GM19468 (cell line): Measurements from ENCODE around the gene GPRC5C.
"Not testable (repeated sequence)": the region's sequence is repeated elsewhere in the genome, so short reads cannot be mapped to it uniquely, and the experiment has no call there.

Experiments
- ATAC-seq: cut with Tn5 transposase; IDR thresholded peaks from one replicate; pipeline ENCODE4 v1.9.1; 2021; ENCODE audit warnings: mild to moderate bottlenecking, moderate library complexity, moderate number of reproducible peaks; ENCODE audit not compliant: unreplicated experiment; ENCODE audit errors: extremely low read depth

The GPRC5C gene

GRCh38 chr17:74465378-74466110, 33.7 kb downstream of the GPRC5C start:
- ATAC-seq, result no peak

GRCh38 chr17:74466111-74466827, 34.4 kb downstream of the GPRC5C start, which contains the start of gene CD300A:
Gene CD300A (plus strand): TSS chr17:74466634. CDS start chr17:74466704, 70 bp downstream.
- no peak for ATAC-seq

DNA sequence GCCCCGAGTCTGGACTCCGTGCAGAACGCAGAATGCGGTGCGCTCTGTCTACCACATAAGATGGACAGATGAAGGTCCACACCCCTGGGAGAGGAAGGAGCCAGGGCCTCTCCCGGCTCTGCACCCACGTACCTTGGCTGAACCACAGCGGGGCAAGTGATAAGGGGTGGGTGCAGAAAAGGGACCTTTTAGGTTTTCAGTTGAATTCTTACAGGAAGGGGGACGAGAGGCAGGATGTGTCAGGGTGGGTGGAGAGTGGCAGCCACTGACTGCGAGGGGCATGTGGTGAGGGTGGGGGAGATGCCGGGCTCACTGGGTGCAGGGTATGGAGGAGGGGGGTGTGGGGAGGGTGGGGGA, 34.9 kb downstream of the GPRC5C start:
- no peak for ATAC-seq

DNA sequence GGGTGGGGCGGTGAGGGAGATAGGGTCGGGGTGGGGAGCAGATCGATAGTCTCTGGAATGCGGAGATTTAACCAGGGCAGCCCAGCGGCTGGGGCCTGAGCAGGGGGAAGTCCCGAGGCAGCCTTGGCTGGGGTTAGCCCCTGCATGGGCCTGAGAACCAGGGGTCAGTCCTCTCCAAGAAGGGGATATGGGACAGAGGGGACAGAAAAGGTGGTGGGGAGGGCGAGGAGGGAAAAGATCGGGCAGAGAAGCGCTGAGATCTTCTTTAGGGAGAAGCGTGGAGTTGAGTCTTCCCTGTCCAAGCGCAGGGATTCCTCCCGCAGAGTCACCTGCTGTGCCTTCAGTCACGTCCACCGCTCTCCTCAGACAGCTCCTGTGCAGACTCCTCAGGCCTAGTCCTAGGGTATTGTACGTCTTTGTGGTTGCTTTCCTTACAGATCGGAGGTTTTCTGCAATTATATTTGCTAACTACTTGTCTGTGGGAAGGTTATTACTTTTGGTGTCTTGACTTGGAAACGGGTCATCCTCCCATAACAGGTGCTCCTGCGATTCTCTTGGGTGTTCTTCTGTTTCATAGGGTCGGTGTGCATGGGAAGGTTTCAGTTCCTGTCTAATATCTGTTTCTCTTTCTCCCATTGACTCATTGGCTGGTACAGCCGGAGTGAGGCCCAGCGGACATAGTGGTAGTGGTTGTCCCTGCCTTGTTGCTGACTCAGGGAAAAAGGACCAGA, 35.5 kb downstream of the GPRC5C start:
- peak; percentile 82 for ATAC-seq

GRCh38 chr17:74471341-74471740, 39.5 kb downstream of the GPRC5C start:
- no peak for ATAC-seq

- ATAC-seq, result no peak
These were observed 41.0 kb downstream of the GPRC5C start for GRCh38 chr17:74472890-74473289.

DNA sequence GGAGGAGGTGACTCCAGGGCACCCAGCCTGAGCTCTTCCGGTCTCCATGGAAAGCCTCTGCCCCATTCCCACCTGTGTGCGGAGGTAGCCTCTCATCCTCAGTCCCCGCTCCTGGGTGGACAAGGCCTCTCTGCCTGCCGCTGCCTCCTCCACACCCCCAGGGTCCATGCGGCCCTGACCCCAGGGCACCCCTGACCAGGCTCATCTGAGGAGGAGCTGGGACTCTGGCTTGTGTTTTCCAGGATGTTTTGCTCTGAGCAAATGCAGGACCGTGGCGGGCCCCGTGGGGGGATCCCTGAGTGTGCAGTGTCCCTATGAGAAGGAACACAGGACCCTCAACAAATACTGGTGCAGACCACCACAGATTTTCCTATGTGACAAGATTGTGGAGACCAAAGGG, 41.4 kb downstream of the GPRC5C start:
- ATAC-seq, result no peak

DNA sequence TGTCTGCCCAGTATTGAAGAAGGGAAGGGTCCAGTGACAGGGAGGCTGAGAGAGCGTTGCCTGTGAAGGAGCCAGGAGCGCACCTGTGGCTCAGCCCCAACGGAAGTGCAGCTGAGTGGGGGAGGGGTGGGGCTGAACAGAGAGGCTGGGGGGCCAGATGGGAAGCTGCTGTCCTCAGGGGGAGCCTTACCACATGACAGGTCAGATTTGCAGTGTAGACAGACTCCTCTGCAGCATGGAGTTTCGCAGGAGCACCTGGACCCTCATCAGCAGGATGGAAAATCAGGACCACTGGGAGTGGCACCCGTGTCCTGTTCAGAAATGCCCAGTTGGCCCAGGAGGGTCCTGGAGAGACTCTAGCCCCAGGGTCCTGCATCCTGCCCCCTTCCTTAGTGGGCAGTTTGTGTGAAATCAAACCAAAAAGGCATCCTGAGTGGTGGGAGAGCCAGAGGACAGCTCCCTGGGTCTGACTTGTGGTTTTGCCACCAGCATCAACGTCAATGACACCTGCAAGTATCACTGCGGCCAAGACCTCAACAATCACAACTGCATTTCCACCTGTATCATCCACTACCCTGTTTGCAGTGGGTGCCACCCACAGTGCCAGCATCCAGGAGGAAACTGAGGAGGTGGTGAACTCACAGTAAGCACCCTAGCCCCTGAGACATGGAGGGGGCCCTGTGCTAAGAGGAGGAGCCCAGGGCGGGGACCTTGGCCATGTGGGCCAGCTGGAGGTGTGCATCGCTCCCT, 42.3 kb downstream of the GPRC5C start:
- ATAC-seq, result no peak

DNA sequence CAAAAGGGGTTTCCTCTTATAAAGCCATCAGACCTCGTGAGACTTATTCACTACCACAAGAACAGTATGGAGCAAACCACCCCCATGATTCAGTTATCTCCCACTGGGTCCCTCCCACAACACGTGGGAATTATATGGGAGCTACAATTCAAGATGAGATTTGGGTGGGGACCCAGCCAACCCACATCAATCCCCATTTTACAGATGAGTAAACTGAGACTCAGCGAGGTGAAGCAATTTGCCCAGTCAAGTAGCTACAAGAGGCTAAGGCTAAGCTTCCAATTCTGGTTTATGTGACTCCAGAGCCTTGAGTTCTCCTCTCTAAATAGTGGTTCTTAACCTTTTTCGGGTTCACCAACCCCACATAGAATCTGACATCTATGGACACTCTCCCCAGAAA, 43.3 kb downstream of the GPRC5C start:
- ATAC-seq, result no peak

- ATAC-seq, result no peak
These were observed 45.5 kb downstream of the GPRC5C start for GRCh38 chr17:74477411-74477810.

DNA sequence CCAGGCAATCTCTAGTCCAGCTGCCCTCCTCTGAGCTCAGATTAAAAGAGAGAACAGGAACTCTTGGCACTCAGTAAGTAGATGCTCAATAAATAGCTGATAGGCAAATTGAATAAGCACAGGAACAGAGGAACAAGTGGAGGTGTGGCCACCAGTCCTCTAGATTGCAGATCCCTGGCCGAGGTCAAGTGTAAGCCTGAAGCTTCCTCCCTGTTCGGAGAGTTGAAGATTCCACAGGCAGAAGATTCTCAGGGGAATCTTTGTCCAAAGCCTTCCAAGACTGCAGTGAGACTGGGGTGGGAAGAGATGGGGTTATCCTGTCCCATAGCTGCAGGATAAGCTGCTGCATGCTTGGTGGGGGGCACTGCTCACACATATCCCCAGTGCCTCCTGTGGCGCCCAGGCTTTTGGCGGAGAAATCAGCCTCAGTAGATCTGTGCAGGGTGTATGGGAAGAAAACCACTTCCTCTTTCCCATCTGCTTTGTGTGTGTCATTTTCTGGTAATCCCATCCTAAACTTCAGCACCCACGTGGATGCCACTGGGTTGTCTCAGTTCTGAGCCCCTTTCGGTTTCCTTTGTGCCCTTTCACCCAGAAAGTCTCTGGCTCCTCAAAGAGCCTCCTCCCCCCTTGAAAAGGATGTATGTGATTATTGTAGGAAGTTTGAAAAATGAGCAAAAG, 46.7 kb downstream of the GPRC5C start:
- ATAC-seq, result peak; percentile 19

DNA sequence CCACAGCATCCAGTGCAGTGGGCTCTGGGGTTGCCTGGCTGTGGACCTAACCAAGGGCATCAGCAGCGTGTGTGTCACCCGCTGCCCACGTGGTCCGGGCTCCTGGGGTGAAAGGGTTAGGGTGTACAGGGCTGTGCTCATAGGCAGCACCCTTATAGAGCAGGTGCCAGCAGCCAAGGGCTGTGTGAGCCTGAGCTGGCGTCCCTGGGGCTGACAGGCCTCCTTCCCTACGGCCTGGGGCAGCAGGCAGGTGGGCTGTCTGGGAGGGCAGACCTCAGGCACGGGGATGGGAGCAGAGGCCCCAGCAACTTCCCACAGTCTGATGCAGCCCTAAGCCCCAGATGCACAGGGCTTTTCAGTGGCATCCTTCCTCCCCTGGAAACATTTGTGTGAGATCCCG, 48.4 kb downstream of the GPRC5C start:
- ATAC-seq, result no peak

DNA sequence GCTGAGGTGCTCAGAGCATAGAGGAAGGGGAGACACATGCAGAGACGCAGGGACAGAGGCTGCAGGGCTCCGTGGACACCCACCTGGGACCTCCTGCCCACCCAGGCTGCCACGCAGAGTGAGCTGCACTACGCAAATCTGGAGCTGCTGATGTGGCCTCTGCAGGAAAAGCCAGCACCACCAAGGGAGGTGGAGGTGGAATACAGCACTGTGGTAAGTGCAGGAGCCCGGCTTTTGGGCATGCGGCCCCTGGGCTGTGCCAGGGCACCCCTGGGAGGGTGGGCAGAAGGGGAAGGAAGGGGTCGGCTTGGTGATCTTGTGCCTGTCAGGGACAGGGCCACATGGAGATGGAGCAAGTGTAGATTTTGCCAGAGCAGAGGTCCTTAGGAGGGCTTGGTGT, 49.7 kb downstream of the GPRC5C start:
- no peak for ATAC-seq

- no peak for ATAC-seq
These were observed 52.2 kb downstream of the GPRC5C start for GRCh38 chr17:74484066-74484465.

- ATAC-seq, result no peak
These were observed 53.3 kb downstream of the GPRC5C start for GRCh38 chr17:74485022-74485743.

- no peak for ATAC-seq
These were observed 54.0 kb downstream of the GPRC5C start for GRCh38 chr17:74485841-74486240.

DNA sequence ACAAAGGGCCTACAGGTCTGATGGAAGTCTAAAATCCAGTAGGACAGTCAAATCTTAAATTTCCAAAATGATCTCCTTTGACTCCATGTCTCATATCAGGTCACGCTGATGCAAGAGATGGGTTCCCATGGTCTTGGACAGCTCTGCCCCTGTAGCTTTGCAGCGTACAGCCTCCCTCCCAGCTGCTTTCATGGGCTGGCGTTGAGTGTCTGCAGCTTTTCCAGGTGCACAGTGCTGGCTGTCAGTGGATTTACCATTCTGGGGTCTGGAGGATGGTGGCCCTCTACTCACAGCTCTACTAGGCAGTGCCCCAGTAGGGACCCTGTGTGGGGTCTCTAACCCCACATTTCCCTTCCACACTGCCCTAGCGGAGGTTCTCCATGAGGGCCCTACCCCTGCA, 56.4 kb downstream of the GPRC5C start:
- not testable (repeated sequence) for ATAC-seq

- no peak for ATAC-seq
These were observed 58.8 kb downstream of the GPRC5C start for GRCh38 chr17:74490716-74491115.

DNA sequence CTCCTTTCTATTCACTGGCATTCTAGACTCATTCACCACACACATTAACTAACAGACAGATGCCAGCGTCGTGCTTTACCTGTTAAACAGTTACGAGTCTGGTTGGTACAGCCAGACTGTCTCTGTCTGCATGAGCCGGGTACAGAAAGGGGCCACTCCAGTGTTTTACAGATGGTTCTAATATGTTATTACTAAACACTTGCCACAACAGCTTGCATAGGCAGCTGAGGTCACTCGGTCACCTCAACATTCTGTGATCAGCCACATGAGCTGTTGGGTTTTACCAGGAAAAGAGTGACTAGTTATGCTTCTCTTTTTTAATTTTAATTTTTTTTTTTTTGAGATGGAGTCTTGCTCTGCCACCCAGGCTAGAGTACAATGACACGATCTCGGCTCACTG, 59.7 kb downstream of the GPRC5C start:
- no peak for ATAC-seq
